Activated CD8-positive, alpha-beta T cell treated with anti-CD3 and anti-CD28 coated beads for 36 hours (primary cell): ENCODE measurements around the gene NDUFB4. TPM values are rescaled to one million over a fixed set of nuclear protein-coding genes. Genes with fewer than 3 reads are reported as not detected.

Experiments used
- ATAC-seq: fragments of 200-7000 bp; cut with Tn5 transposase; one replicate; pipeline ENCODE4 v1.10.0; 2021; ENCODE audit warnings: mild to moderate bottlenecking, moderate library complexity
- CTCF ChIA-PET: fragments of 350-600 bp; sonication (Branson Sonifier 250); formaldehyde crosslinking; loops from one replicate; lab custom pipeline; 2021; ENCODE audit warnings: antibody characterized with exemption; lab: Charles Lee
- POLR2A ChIA-PET: fragments of 350-600 bp; sonication (Branson Sonifier 250); formaldehyde crosslinking; loops from one replicate; lab custom pipeline; 2021; ENCODE audit warnings: antibody characterized with exemption; lab: Charles Lee
- DNase-seq: peaks from one replicate; pipeline ENCODE4 v3.0.0-alpha.2; 2020
- H3K27ac Mint-ChIP-seq: one replicate; pipeline ENCODE4 v1.8.0; 2021; ENCODE audit warnings: mild to moderate bottlenecking, mixed read lengths
- H3K27me3 Mint-ChIP-seq: one replicate; pipeline ENCODE4 v1.8.0; 2021; ENCODE audit warnings: mixed read lengths
- H3K36me3 Mint-ChIP-seq: one replicate; pipeline ENCODE4 v1.8.0; 2021; ENCODE audit warnings: low read depth, mixed read lengths
- H3K4me1 Mint-ChIP-seq: one replicate; pipeline ENCODE4 v1.8.0; 2021; ENCODE audit warnings: low read depth, mixed read lengths
- H3K4me3 Mint-ChIP-seq: one replicate; pipeline ENCODE4 v1.8.0; 2021; ENCODE audit warnings: mild to moderate bottlenecking, moderate library complexity, mixed read lengths
- H3K9me3 Mint-ChIP-seq: one replicate; pipeline ENCODE4 v1.8.0; 2021; ENCODE audit warnings: mixed read lengths
- intact Hi-C: fragments of 100-400 bp; cut with micrococcal nuclease; formaldehyde crosslinking; loops from one replicate; pipeline ENCODE4 v1.10.0; 2022
- total RNA-seq, 2 experiments: library from RNA; stranded (reverse); gene quantifications; one replicate each; pipeline ENCODE4 v1.2.3, GENCODE V29; 2021
- TF ChIP-seq, protein P1 (sequence below): fragments of 200-600 bp; IDR thresholded peaks from one replicate; pipeline ENCODE4 v1.8.0; 2022; ENCODE audit warnings: antibody characterized with exemption, mild to moderate bottlenecking

NDUFB4 gene
- total RNA-seq, 2 experiments from 2014 or later = 147 to 162 TPM

DNA sequence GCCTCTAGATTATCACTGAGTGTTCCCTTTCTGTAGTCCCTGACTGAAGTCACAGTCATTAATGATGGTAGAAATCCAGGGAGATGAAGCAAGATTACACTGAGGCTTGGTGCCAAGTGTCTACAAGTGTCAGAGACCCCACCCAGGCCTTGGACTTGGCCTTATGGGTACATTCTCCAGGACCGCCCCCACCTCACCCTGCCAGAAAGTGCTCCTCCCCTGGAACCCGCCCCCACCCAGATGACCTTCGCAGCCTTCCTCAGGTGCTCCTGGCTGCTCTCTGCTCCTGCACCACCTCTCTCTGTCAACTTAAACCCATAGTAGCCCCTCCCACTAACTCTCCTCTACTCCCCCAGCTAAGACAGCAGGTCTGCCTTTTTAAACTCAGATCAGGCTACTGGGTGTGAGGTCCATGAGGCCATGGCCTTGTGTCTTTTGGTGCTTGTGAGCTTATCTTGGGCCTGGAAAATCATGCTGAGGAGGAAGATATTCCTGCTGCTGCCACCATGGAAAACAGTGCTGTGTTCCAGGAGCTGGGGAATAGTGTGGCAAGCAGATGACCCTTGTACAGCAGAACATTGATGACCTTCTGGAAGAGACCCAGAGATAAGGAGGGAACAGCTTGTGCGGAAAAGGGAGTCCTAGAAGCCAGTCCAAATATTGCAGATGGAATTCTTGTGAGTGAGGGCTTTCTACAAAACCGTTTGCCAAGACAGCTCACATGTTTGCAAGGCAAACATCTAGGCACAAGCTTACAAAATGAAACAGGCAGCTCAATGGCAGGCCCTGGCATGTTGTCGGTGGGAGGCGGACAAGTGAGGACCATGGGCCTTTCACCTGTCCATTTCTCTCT is 40.3 kb upstream of the NDUFB4 start:
- peaks cover 15% of the 10 kb centered on the region for H3K4me1 Mint-ChIP-seq
- intact Hi-C loops = loop anchor here (5.0 kb wide), 2 partner anchors 139 to 314 kb away; no protein-coding TSS in a partner anchor
- no peak for ATAC-seq
- H3K36me3 Mint-ChIP-seq = no peaks in the 10 kb centered on the region
- H3K27me3 Mint-ChIP-seq = peaks cover 14% of the 10 kb centered on the region
- no peaks in the 10 kb centered on the region for H3K9me3 Mint-ChIP-seq
- TF ChIP-seq, protein P1, sequence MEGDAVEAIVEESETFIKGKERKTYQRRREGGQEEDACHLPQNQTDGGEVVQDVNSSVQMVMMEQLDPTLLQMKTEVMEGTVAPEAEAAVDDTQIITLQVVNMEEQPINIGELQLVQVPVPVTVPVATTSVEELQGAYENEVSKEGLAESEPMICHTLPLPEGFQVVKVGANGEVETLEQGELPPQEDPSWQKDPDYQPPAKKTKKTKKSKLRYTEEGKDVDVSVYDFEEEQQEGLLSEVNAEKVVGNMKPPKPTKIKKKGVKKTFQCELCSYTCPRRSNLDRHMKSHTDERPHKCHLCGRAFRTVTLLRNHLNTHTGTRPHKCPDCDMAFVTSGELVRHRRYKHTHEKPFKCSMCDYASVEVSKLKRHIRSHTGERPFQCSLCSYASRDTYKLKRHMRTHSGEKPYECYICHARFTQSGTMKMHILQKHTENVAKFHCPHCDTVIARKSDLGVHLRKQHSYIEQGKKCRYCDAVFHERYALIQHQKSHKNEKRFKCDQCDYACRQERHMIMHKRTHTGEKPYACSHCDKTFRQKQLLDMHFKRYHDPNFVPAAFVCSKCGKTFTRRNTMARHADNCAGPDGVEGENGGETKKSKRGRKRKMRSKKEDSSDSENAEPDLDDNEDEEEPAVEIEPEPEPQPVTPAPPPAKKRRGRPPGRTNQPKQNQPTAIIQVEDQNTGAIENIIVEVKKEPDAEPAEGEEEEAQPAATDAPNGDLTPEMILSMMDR = no peak
- no peak for DNase-seq
- H3K27ac Mint-ChIP-seq = no peak overlapping the region
- no peak overlapping the region for H3K4me3 Mint-ChIP-seq
- POLR2A ChIA-PET = no interaction called here
- CTCF ChIA-PET = interaction anchor here (1.0 to 1.4 kb wide), 3 partner anchors 10 to 239 kb away, joined by 3 to 5 read pairs (median 4); no protein-coding TSS in a partner anchor

DNA sequence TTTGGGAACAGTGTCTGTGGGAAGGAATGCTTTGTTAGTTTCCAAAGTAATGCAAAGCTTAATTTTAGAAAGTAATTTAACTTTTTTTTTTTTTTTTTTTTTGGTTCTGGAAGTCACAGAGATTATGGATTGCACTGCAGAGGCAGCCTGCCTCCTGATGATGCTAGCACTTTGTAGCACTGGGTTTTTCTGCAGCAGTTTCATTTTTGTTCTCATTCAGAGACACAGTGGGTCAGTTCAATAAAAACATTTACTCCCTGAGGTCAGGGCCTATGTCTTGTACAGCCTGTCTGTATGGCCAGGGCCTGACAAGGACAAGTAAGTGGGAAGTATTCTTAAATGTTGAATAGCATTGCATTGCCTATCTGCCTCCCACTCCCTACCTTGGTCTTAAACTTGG is 39.0 kb upstream of the NDUFB4 start:
- Mint-ChIP-seq H3K36me3 (no peaks in the 10 kb centered on the region), H3K4me1 (peaks cover 15% of the 10 kb centered on the region), H3K4me3 (no peak overlapping the region), H3K27ac (no peak overlapping the region), H3K9me3 (no peaks in the 10 kb centered on the region), H3K27me3 (peaks cover 14% of the 10 kb centered on the region)
- TF ChIP-seq, protein P1 = no peak
- DNase-seq = no peak
- ChIA-PET POLR2A (no interaction called here), CTCF (interaction anchor here (1.3 to 3.1 kb wide), 2 partner anchors 11 to 238 kb away, joined by 5 to 31 read pairs; no protein-coding TSS in a partner anchor)
- intact Hi-C loops = loop anchor here (5.0 kb wide), 2 partner anchors 140 to 315 kb away; no protein-coding TSS in a partner anchor
- no peak for ATAC-seq

DNA sequence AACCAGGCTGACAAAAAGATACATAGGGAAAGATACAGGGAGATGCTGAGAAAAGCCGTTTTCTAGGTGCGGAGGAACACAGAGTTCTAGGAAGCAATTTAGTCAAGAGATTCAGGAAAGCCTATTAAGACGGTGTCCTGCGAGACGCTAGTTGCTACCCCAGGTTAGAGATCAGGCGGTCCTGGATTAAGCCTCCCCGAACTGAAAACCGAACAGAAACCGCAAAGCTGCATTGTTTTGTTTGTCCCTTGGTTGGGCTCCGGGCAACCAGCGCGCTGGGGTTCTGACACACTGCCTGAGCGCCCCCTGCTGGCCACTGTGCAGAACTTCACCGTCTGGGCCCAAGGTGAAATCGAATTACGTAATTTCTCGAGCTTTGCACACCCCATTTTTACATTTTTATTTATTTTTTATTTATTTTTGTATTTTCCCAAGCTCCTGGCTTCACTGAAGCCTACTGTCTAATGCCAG is 37.3 kb upstream of the NDUFB4 start:
- TF ChIP-seq, protein P1 = peak; percentile 94
- H3K27me3 Mint-ChIP-seq = peaks cover 12% of the 10 kb centered on the region
- H3K4me1 Mint-ChIP-seq = peaks cover 15% of the 10 kb centered on the region
- DNase-seq (peak; percentile 88), ATAC-seq (peak; percentile 84)
- ChIA-PET CTCF (interaction anchor here (0.6 to 4.2 kb wide), 63 partner anchors 8 to 1676 kb away, joined by 3 to 68 read pairs (median 4); partner anchors contain the start of genes HGD, LRRC58 and NDUFB4), POLR2A (interaction anchor here (0.7 kb wide), 1 partner anchor 210 kb away, joined by 3 read pairs; the partner anchor contains the start of gene LRRC58)
- no peaks in the 10 kb centered on the region for H3K36me3 Mint-ChIP-seq
- peak overlapping the region; percentile 73 for H3K4me3 Mint-ChIP-seq
- peak overlapping the region; percentile 39 for H3K27ac Mint-ChIP-seq
- H3K9me3 Mint-ChIP-seq = no peaks in the 10 kb centered on the region
- intact Hi-C loops = loop anchor here (5.0 kb wide), 2 partner anchors 142 to 317 kb away; no protein-coding TSS in a partner anchor

DNA sequence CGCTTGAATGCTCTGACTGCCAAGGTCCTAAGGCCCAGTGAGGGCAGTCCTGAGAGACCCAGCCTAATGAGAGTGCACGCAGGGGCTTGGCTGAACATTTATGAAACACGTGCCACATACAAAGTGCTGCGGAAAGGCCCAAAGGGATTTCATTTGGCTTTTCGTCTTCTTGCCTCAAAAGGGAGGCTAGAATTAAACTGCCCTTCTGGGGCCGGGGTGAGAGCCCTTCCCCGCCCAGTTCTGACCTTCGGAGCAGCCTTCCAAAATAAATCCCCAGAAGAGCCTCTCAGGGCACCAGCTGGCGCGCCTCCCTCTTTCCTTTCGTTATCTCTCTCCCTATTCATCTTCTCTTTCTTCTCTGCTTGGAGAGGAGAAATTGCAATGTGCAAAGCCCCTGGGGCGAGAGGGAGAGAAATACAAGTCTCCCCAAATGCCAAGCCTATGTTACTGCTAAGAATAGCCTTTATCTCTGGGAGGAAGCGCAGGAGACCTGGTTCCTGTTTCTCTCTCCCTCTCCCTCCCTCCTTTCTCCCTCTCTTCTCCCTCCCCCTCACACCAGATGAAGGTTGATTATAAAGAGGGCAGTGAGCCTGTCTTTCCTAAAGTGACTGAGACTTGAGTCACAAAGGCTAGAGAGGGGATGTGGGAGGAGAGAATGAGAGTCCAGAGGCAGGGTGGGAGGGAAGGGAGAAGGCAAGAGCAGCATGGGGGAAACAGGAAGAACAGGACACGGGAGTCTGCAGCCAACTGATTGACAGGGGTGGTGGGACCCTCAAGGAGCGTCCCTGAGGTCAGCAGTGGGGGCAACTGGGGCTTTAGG is 36.7 kb upstream of the NDUFB4 start:
- intact Hi-C loops = loop anchor here (5.0 kb wide), 2 partner anchors 142 to 317 kb away; no protein-coding TSS in a partner anchor
- Mint-ChIP-seq H3K4me3 (peak overlapping the region; percentile 52), H3K9me3 (no peaks in the 10 kb centered on the region), H3K36me3 (no peaks in the 10 kb centered on the region), H3K4me1 (peaks cover 15% of the 10 kb centered on the region), H3K27me3 (peaks cover 13% of the 10 kb centered on the region), H3K27ac (no peak overlapping the region)
- ChIA-PET POLR2A (interaction anchor here (0.7 kb wide), 1 partner anchor 210 kb away, joined by 3 read pairs; the partner anchor contains the start of gene LRRC58), CTCF (interaction anchor here (0.6 to 4.2 kb wide), 59 partner anchors 9 to 1676 kb away, joined by 3 to 68 read pairs (median 4); partner anchors contain the start of genes HGD, LRRC58 and NDUFB4)
- ATAC-seq = peak; percentile 62
- no peak for DNase-seq
- TF ChIP-seq, protein P1 = no peak
